Measurements from ENCODE around the gene PLAAT2. TPM values are rescaled to one million over a fixed set of nuclear protein-coding genes. Genes with fewer than 3 reads are reported as not detected.

PLAAT2 gene
- total and polyA plus RNA-seq, 2 donors (not counting 1 experiment from before 2014, with no cell fraction given), result 4.0 TPM; not detected in 1

DNA sequence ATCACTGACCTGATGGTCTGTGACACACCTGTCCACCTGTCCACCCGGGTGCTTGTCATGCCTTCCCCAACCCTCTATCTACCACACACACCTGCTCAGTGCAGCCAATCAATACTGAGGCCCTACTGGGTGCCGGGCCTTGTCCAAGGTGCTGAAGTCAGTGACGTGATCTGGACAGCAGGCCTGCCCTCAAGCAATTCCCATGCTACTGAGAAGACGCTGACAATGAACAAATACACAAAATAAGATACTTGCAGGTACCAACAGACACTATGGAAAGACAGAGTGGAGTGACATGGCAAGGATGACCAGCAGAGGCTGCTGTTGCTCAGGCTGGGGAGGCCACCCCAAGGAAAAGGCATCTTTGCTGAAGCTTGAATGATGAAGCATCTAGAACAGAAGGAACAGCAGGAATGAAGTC, 29.8 kb upstream of the PLAAT2 start:
- no peaks in the 10 kb centered on the region for H3K4me1 ChIP-seq (ENCODE audit: control insufficient read depth in 2 of 2, insufficient read depth in 2 of 2, low read length in 2 of 2)
- no peaks in the 10 kb centered on the region for H3K36me3 ChIP-seq (replicated peaks in 1 of 2; ENCODE audit: control extremely low read depth in 1 of 2, control insufficient read depth in 1 of 2, extremely low read depth in 1 of 2, insufficient read depth in 2 of 2, low read length in 1 of 2)
- Mint-ChIP-seq H3K27me3 (peaks cover 4% of the 10 kb centered on the region), H3K9me3 (ENCODE audit: insufficient read depth) (no peaks in the 10 kb centered on the region), H3K27ac (no peak overlapping the region), H3K4me1 (no peaks in the 10 kb centered on the region), H3K4me3 (no peak overlapping the region)
- no peak overlapping the region for H2AFZ ChIP-seq (ENCODE audit: insufficient read depth, low read depth, low read length, poor library complexity, severe bottlenecking)
- 83% methylated on average over 2 of the region's 4 CpGs for WGBS (ENCODE audit: insufficient coverage)
- H3K4me3 ChIP-seq (ENCODE audit: control extremely low read depth in 1 of 5, extremely low read depth in 1 of 5, insufficient read depth in 1 of 5, low read depth in 2 of 5, low read length in 4 of 5), result no peak overlapping the region
- no peaks in the 10 kb centered on the region for H4K20me1 ChIP-seq (ENCODE audit: control insufficient read depth, insufficient read depth, low read length, poor library complexity, severe bottlenecking)
- intact Hi-C loops (cut with micrococcal nuclease), result no loop called here
- ATAC-seq (ENCODE audit: low read depth) (no peak), DNase-seq (no peak)
- no peaks in the 10 kb centered on the region for H3K27me3 ChIP-seq (replicated peaks in 1 of 4; ENCODE audit: control extremely low read depth in 1 of 4, control insufficient read depth in 3 of 4, insufficient read depth in 4 of 4, low read length in 3 of 4)
- H3K27ac ChIP-seq (ENCODE audit: low read length in 2 of 2), result no peak overlapping the region
- no peak overlapping the region for H3K4me2 ChIP-seq (replicated peaks; ENCODE audit: low read depth, low read length, poor library complexity, severe bottlenecking)
- H3K9me3 ChIP-seq (ENCODE audit: control extremely low read depth in 1 of 3, control insufficient read depth in 2 of 3, insufficient read depth in 1 of 3, low read length in 2 of 3), result no peaks in the 10 kb centered on the region
- CTCF ChIA-PET, result interaction anchor here (1.4 kb wide), 1 partner anchor 46 kb away, joined by 3 read pairs; no protein-coding TSS in a partner anchor
- POLR2A ChIA-PET, result no interaction called here
- TF ChIP-seq EZH2 (IDR thresholded peaks at IDR 0.05; ENCODE audit: borderline replicate concordance, insufficient read depth, low read depth, low read length, poor library complexity, severe bottlenecking), result no peak
- TF ChIP-seq, protein P1, sequence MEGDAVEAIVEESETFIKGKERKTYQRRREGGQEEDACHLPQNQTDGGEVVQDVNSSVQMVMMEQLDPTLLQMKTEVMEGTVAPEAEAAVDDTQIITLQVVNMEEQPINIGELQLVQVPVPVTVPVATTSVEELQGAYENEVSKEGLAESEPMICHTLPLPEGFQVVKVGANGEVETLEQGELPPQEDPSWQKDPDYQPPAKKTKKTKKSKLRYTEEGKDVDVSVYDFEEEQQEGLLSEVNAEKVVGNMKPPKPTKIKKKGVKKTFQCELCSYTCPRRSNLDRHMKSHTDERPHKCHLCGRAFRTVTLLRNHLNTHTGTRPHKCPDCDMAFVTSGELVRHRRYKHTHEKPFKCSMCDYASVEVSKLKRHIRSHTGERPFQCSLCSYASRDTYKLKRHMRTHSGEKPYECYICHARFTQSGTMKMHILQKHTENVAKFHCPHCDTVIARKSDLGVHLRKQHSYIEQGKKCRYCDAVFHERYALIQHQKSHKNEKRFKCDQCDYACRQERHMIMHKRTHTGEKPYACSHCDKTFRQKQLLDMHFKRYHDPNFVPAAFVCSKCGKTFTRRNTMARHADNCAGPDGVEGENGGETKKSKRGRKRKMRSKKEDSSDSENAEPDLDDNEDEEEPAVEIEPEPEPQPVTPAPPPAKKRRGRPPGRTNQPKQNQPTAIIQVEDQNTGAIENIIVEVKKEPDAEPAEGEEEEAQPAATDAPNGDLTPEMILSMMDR (IDR thresholded peaks at IDR 0.05), result no peak
- no peak overlapping the region for H3K9ac ChIP-seq (ENCODE audit: low read length)
- no peaks in the 10 kb centered on the region for H3K79me2 ChIP-seq (ENCODE audit: control insufficient read depth, insufficient read depth, low read length)

DNA sequence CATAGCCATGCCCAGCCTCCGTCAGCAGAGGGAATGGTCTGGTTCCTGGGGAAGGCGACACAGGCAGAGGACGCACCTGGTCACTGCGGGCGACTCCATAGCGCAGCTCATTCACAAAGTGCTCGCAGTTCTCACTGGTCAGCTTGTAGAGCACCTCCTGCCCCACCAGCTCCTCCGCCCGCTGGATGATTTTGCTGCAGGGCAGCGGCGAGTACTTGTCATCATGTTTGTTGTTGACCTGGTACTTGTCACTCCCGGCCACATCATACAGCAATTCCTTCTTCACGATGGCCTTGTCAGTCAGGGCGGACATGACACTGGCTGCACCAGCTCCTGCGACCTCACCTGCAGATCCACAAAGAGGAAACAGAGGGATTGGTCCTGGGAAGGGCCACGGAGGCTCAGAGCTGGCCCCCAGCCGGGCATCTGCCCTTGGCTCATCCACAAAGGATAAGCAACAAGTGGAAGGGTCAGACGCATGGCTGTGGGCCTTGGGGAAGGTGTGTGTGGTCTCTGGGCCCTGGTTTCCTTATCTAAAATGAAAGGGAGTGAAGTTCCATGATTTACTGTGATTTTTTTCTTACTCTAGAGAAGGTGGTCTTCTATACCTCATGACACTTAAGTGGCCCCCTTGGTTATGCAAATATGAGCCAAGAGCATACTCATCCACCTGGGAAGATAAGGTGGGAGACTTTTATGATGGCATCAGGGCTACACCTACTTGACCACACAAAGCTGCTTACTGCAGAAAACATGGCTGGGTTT, 27.0 kb upstream of the PLAAT2 start:
- ChIA-PET POLR2A (no interaction called here), CTCF (no interaction called here)
- Histone ChIP-seq H4K20me1 (ENCODE audit: control insufficient read depth, insufficient read depth, low read length, poor library complexity, severe bottlenecking) (no peaks in the 10 kb centered on the region), H2AFZ (ENCODE audit: insufficient read depth, low read depth, low read length, poor library complexity, severe bottlenecking) (no peak overlapping the region), H3K9ac (ENCODE audit: low read length) (no peak overlapping the region), H3K9me3 (ENCODE audit: control extremely low read depth in 1 of 3, control insufficient read depth in 2 of 3, insufficient read depth in 1 of 3, low read length in 2 of 3) (peaks cover 0 to 3% (median 0%) of the 10 kb centered on the region in 3 donors), H3K4me3 (ENCODE audit: control extremely low read depth in 1 of 5, extremely low read depth in 1 of 5, insufficient read depth in 1 of 5, low read depth in 2 of 5, low read length in 4 of 5) (no peak overlapping the region), H3K4me1 (ENCODE audit: control insufficient read depth in 2 of 2, insufficient read depth in 2 of 2, low read length in 2 of 2) (no peaks in the 10 kb centered on the region), H3K79me2 (ENCODE audit: control insufficient read depth, insufficient read depth, low read length) (no peaks in the 10 kb centered on the region), H3K4me2 (replicated peaks; ENCODE audit: low read depth, low read length, poor library complexity, severe bottlenecking) (no peak overlapping the region), H3K27me3 (replicated peaks in 1 of 4; ENCODE audit: control extremely low read depth in 1 of 4, control insufficient read depth in 3 of 4, insufficient read depth in 4 of 4, low read length in 3 of 4) (peaks cover 0 to 4% (median 0%) of the 10 kb centered on the region in 4 experiments), H3K27ac (ENCODE audit: low read length in 2 of 2) (no peak overlapping the region), H3K36me3 (replicated peaks in 1 of 2; ENCODE audit: control extremely low read depth in 1 of 2, control insufficient read depth in 1 of 2, extremely low read depth in 1 of 2, insufficient read depth in 2 of 2, low read length in 1 of 2) (no peaks in the 10 kb centered on the region)
- Mint-ChIP-seq H3K4me1 (no peaks in the 10 kb centered on the region), H3K27ac (no peak overlapping the region), H3K4me3 (no peak overlapping the region), H3K9me3 (ENCODE audit: insufficient read depth) (peaks cover 2% of the 10 kb centered on the region), H3K27me3 (peaks cover 15% of the 10 kb centered on the region)
- ATAC-seq (ENCODE audit: low read depth) (no peak), DNase-seq (no peak)
- TF ChIP-seq, protein P1 (IDR thresholded peaks at IDR 0.05), result no peak
- no peak for TF ChIP-seq EZH2 (IDR thresholded peaks at IDR 0.05; ENCODE audit: borderline replicate concordance, insufficient read depth, low read depth, low read length, poor library complexity, severe bottlenecking)
- intact Hi-C loops (cut with micrococcal nuclease), result no loop called here
- WGBS (ENCODE audit: insufficient coverage), result 94% methylated on average over 16 of the region's 18 CpGs
